GM19351 (cell line): Measurements from ENCODE around the gene CDT1.

ENCODE experiments used
- ATAC-seq: cut with Tn5 transposase; IDR thresholded peaks from one replicate; pipeline ENCODE4 v1.9.1; 2021; ENCODE audit warnings: mild to moderate bottlenecking, moderate library complexity; ENCODE audit not compliant: unreplicated experiment

CDT1 gene

DNA sequence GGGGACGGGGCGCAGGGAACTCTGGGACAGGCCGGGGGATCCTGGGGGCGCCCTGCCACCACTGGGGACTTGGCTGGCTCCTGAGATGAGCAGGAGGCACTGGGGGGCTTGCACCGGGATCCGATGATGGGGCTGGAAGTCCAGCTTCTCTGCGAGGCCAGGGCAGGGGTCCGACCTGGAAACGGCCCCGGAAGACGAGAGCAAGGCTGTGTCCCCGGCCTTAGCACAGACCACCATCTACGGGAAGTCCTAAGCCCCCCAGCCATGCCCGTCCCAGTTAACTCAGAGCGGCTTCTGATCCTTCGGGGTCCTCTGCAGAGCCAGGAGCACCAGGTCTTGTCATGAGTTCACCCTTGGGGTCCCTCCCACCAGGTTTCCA lies 573 bp downstream of the CDT1 start:
- no peak for ATAC-seq

DNA sequence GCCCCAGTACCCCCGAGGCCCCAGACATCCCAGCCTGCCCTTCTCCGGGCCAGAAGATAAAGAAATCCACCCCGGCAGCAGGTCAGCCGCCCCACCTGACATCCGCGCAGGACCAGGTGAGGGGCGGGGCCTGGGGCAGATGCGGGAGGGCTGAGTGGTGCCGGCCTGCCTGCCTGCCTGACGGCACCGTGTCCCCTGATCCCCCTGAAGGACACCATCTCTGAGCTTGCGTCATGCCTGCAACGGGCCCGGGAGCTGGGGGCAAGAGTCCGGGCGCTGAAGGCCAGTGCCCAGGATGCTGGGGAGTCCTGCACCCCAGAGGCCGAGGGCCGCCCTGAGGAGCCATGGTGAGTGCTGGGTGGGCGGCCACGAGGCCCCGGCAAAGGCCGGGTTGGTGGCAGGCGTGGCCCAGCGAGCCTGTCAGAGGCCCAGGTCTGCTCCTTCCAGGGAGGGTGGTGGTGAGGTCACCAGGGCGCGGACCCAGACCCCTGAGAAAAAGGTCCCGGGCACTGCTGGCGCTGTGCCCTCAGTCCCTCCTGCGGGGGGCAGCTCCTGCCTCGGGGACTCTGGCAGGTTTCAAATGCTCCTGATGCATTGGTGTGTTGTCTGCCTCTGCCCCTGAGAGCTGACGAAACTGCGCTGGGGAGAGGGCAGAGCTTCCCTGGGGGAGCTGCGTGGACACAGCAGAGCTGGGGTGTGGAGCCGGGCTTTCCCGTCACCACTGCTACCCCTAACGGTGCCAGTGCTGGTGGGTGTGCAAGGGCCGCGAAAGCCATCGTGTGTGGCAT lies 1.2 kb downstream of the CDT1 start:
- ATAC-seq, result no peak

DNA sequence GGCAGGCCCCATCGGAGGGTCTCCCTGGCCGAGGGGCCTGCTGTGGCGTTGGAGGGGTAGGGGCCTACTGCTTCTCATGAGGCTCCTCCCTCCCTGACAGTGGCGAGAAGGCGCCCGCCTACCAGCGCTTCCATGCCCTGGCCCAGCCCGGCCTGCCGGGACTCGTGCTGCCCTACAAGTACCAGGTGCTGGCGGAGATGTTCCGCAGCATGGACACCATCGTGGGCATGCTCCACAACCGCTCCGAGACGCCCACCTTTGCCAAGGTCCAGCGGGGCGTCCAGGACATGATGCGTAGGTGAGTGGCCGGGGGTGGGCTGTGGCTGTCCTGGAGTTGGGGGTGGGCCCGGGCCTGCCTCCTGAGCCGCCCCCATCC lies 1.7 kb downstream of the CDT1 start:
- ATAC-seq, result no peak

DNA sequence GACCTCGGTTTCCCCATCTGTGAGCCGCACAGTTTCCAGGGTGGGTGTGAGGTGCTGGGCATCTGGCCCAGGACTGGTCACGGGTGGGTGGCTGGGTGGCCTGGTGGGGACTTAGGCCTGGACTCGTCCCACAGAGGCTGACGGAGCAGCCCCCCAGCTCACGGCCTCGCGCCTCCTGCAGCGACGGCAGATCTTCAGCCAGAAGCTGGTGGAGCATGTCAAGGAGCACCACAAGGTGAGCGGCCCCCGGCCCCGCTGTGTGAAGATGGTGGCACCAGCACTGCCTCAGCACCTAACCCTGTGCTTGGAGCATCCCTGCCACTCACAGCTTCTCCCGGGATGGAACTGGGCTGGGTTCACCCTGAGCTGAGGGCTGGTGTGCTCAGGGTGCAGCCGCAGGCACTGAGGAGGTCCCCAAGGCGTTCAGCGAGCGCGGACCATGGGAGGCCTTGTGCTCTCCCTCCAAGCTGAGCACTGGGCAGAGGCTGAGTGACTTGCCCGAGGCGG lies 2.4 kb downstream of the CDT1 start:
- ATAC-seq, result no peak

DNA sequence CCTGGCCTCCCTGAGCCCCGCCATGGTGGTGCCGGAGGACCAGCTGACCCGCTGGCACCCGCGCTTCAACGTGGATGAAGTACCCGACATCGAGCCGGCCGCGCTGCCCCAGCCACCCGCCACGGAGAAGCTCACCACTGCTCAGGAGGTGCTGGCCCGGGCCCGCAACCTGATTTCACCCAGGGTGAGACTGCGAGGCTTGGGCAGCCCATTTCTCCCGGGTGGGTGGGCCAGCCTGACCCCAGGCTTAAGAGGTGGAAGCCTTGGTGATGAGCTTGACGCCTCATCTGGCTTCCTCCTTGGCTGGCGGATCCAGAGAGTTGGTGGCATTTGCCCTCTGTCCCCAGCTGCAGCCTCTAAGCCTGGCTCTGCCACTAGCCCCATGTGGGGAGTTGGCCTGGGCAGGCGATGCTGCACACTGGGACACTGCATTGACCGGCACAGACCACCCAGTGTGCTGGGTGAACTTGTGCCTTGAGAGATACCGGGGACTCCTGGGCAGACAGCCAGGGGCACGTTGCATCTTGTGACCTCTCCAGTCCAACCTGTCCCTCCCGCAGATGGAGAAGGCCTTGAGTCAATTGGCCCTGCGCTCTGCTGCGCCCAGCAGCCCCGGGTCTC lies 3.0 kb downstream of the CDT1 start:
- ATAC-seq, result no peak

DNA sequence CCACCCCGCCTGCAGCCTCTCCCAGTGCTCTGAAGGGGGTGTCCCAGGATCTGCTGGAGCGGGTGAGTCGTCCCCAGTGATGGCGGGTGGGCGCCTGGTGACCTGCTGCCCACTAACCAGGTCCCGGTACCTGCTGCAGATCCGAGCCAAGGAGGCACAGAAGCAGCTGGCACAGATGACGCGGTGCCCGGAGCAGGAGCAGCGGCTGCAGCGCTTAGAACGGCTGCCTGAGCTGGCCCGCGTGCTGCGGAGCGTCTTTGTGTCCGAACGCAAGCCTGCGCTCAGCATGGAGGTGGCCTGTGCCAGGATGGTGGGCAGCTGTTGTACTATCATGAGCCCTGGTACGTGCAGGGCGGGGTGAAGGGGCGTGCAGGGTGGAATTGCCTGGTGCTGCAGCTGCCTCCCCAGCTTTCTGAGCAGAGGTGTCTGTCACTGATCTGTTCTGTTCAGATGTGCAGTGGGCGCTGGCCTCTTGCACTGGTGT lies 3.6 kb downstream of the CDT1 start:
- no peak for ATAC-seq

DNA sequence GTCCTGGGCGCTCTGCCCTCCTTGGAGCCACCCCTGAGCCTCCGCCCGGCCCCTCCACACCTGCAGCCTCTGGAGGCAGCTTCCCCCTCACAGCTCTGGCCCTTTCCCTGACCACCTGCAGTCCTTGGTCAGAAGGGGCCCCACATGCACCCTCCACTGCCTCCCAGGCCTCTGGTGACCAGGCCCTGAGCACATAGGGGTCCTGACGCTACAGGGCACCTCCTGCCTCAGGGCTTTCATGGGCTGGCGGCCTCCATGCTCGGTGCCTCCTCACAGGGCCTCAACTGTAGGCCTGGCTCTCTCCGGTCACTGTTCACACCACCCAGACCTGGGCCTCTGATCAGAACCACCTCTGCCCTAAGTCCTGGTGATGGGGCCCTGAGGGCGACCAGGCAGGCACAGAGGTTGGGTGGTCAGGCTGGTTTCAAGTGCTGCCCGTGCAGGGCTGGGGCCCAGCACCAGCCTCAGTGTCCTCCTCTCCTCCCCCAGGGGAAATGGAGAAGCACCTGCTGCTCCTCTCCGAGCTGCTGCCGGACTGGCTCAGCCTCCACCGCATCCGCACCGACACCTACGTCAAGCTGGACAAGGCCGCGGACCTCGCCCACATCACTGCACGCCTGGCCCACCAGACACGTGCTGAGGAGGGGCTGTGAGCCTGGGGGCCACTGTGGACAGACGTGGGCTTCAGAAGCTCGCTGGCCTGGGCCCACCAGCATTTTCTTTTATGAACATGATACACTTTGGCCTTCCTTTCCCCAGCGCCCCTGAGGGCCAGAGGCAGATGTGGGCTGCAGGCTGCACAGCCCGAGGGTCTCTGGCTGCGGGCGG lies 4.3 kb downstream of the CDT1 start:
- ATAC-seq, result no peak

DNA sequence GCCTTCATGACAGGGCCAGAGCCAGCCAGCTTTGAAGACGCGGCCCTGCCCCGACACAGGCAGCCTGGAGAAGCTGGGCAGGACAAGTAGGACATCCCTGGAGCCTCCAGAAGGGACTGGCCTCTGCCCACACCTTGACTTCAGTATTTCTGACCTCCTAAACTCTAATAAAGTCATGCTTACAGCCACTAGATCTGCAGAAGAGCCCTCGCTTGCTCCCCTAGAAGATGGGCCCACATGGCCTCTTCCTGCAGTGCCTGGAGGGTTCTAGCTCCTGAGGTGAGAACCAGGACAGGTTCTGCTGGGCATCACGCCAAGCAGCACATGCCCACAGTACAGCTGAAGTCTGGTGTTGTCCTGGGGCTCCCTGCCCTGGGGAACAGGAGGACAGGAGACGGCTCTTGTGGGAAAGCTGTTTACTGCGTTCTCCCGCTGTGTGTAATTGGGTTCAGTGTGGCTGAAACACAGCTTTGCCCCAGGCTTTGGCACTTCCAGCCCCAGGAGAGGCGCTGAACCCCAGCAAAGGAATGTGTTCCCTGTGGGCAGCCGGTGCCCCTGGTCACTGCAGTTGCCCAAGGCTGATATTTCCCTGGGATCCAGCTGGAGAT lies 5.6 kb downstream of the CDT1 start:
- no peak for ATAC-seq

DNA sequence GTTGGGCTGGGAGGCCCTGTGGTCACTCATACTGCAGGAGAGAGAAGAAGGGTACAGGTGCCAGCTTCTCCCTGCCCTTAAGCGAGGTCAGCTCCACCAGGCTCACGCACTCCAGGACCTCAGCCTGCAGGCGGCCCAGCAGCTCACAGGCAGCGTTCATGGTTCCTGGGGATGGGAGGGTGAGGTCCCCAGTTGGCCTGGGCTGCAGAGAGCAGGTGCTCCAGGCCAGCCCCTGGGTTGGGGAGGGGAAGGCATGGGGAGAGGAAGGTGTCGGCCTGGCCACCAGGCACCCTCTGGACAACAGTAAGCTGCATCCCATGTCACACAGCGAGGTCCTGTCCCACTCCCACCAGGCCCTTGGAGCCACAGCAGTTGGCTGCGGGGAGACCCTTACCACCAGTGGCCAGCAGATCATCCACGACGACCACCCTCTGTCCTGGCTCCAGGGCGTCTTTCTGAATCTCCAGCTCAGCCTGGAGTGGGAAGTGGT lies 6.1 kb downstream of the CDT1 start:
- no peak for ATAC-seq

DNA sequence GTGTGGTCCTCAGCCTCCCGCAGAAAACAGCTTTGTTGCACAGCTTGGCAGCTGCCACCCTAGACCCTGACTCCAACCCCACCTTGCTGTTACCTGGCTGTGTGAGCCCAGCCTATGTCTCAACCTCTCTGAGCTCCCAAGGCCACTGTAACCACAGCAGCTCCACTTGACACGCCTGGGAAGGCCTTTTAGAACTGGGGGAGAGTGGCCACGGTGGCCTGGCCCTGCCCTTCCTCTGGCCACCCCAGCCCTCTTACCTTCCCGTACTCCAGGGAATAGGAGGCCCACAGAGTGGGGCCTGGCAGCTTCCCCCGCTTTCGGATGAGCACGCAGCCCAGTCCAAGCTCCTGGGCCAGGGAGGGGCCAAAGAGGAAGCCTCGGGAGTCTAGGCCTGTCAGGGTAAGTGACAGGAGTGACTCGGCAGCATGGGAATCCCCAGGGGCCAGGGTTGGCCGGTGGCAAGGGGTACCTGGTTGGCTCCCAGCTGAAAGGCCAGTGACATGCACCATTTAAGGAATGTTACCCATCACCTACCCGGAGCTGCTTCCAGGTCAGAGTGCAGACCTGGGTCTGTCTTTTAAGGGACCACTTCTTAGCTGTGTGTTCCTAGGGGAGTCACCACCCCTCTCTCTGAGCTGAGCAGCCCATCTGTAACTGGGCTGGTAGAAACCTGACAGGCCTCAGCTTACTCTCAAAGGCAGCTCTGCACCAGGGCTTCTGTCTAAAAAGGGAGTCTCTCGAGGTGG lies 6.8 kb downstream of the CDT1 start:
- ATAC-seq, result no peak

DNA sequence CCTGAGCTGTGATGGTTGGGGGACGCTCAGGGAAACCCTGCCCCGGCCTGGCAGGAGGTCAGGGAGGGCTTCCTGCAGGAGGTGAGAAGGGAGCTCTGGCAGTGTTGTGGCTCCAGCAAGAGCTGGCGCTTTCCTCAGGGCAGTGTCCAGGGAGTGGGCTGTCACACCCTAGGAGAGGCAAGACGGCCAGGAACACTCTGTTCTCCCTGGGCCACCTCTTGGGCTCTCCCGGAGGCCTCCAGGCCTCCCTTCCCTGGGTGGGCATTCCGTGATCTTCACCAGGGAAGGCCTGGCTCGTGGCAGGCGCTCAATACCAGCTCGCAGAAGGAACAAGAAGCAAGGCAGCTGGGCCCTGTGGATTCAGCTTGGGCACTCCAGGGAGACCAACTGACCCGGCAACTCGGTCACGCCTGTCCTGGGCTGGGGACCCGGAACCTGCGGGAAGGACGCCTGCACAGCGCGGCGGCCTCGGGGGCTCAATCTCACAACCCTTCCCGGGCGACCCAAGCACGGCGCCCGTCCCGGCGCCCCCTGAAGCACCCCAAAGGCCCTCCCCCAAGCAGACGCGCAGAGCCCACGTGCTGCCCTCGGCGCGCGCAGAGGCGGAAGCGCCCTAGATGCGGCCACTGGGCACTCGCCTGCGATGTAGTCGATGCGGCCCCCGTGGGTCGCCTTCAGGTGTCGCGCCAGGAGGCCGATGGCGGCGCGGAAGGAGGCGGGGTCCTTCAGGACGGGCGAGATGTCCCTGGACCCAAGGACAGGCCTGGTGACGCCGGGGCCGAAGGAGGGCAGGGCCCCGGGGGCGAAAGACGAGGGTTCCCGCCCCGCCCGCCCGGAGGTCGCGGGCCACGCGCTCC lies 7.6 kb downstream of the CDT1 start:
- peak; percentile 47 for ATAC-seq

DNA sequence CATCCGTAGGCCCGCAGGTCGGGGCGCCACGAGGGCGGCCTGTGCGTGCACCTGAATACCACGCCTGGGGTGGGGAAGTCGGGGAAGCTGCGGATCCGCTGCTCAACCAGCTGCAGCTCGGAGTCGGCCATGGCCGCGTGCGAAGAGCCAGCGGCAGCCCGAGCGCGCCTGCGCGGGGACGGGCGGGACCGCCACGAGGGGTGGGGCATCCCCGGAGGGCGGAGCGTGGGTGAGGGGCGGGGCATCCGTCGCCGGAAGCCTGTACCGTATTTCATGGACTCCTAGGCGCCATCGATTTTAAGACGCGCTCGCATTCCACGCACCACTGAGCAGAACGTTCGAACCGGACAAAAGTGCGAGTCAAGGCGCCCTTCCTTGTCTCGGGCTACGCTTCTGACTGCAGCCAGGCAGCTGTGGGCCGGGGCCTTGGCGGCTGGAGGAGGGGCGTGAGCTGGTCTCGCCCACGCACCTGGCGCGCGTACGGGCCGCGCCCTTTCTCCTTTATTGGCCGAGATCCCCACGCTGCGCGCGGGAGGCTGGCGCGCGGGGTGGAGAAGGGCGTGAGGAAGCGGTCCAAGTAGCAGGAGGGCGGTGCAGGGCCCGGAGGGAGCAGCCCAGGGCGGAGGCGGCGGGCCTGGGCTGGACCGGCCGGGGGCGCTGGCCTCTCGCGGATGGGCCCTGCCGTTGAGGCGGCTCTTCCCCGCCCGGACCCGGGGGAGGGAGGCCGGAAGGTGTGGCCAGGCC lies 8.4 kb downstream of the CDT1 start, which contains the start of gene APRT:
Gene APRT (minus strand): TSS at position 160 of the 744 bp plus-strand sequence. CDS start 29 bp downstream, at position 131.
- ATAC-seq, result peak; percentile 67

DNA sequence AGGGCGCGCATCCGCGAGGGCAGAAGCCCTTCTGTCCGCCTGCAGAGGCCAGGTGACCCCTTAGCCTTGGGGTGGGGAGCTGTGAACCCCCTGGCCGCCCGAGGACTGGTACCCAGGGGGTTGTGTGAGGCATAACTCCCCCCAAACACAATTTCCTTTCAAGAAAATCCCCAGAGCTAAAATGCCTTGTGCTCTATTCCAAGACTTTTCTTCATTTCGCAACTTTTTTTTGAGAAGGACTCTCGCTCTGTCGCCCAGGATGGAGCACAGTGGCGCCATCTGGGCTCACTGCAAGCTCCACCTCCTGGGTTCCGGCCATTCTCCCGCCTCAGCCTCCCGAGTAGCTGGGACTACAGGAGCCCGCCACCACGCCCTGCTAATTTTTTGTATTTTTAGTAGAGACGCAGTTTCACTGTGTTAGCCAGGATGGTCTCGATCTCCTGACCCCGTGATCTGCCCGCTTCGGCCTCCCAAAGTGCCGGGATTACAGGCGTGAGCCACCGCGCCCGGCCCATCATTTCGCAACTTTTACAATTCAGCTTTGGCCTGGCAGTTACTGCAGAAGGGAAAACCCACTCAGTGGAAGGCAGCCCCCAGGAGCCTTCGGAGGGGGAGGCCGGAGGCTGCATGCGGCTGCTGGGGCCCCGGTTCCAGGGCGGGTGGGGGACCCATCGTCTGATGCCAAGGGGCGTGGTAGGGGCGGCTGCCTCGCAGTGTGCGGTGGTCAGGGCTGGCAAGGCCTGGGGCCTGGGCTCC lies 9.1 kb downstream of the CDT1 start:
- no peak for ATAC-seq

DNA sequence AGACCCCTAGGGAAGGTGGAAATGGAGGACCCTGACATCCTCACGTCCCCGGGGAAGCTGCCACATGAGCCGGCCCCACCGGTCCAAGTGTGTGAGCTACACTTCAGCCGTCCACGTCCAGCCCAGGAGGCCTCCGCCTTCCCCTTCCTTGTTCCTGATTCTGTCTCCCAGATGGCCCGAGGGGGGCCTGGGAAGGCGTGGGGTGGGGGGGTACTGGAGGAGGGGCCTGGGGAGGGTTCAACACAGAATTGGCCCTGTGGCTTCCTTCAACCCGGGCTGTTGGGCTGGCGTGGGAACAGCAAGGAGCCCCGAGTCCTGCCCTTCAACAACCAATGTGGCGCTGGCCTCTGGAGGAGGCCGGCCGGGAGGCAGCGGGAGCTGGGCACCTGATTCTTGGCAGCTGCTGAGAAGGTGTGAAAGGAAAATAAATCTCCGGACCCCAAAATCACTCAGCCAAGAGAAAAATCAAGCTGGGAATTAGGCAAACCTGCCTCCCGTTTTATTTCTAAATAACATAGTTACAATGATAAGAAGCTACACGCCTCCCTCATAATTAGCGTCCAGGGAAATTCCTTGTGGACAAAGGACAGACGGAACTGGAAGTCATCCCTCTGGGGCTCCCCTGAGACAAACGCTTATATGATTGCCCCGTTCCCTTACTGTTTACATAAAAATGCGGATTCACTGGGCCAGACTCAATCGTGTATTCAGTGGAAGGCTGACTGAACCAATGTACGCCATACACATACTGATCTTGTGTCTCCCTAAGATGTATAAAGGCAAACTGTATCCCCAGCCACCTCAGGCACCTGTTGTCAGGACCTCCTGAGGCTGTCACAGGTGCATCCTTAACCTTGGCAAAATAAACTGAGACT lies 9.9 kb downstream of the CDT1 start:
- ATAC-seq, result no peak

DNA sequence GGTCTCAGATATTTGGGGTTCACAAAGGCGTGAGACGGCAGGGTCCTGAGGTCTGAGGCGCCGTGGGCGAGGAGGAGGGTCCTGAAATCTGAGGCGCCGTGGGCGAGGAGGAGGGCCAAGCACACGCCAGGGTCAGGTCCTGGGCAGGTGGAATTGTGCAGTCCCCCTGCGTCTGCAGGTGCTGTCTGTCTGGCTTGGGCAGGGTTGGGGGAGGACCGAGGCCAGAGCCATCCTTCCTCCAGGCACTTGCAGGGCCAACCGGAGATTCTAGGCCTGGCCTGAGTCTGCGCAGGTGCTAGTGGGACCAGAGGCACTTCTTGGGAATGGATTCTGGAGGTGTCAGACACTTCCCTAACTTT lies 10.5 kb downstream of the CDT1 start:
- no peak for ATAC-seq

DNA sequence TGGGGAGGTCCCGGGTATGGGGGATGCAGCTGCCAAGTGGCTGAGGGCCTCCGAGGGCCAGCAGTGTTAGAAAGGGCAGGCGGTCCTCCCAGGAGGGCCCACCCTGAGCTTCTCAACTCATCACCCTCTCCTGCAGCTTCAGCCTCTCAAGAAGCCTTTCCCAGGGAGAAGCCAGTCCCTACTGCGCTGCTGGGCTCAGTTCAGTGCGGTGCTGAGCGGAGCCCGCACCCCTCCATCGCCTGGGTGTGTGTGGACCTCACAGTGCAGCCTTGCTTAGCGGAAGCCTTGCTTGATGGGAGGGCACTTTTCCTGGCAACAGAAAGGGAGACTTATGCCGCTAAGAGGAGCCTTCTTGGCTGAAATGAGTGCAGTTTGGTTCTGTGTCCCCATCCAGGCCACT lies 11.6 kb downstream of the CDT1 start:
- no peak for ATAC-seq
